GM12878 (cell line): Measurements from ENCODE around the gene DNAH2. TPM values are rescaled to one million over a fixed set of nuclear protein-coding genes. Genes with fewer than 3 reads are reported as not detected.

ENCODE experiments used
- ATAC-seq: fragments of 200-7000 bp; cut with Tn5 transposase; 3 replicates; pipeline ENCODE4 v1.9.1; 2020; ENCODE audit warnings: mild to moderate bottlenecking, moderate library complexity
- BruUV-seq: library from RNA; stranded (reverse); fragments of 400-500 nt; replicated peaks from 2 replicates; lab custom pipeline; 2021; lab: Mats Ljungman, UMichigan
- CTCF ChIA-PET: fragments of 300-600 bp; sonication (Branson Sonifier 250); formaldehyde crosslinking; extraction: SDS; loops from one replicate; lab custom pipeline; 2021; ENCODE audit warnings: inconsistent platforms; lab: Yijun Ruan, JAX
- POLR2A ChIA-PET: fragments of 350-600 bp; formaldehyde crosslinking; extraction: SDS; loops from one replicate; lab custom pipeline; 2021; ENCODE audit warnings: inconsistent platforms; lab: Charles Lee
- RAD21 ChIA-PET: fragments of 300-600 bp; sonication (Branson Sonifier 250); formaldehyde crosslinking; loops from one replicate; lab custom pipeline; 2023; ENCODE audit warnings: antibody characterized with exemption; ENCODE audit not compliant: unreplicated experiment; lab: Charles Lee
- SMC1A ChIA-PET: fragments of 300-600 bp; sonication (Branson Sonifier 250); formaldehyde crosslinking; loops from one replicate; lab custom pipeline; 2023; ENCODE audit not compliant: unreplicated experiment, uncharacterized antibody; lab: Charles Lee
- DNase-seq: peaks from one replicate; pipeline ENCODE4 v3.0.0-alpha.2; 2011; ENCODE audit warnings: low read depth, low spot score
- FAIRE-seq: peaks from 3 replicates; lab custom pipeline; 2011; peaks lifted over from hg19 to GRCh38; lab: Jason Lieb, UNC
- H2AFZ ChIP-seq: 2 replicates; pipeline ENCODE4 v1.6.0; 2011; ENCODE audit warnings: low read depth, low read length, control low read depth; ENCODE audit not compliant: control insufficient read depth
- H3K27ac ChIP-seq: 2 replicates; pipeline ENCODE4 v1.5.1; 2011; ENCODE audit warnings: control low read depth; ENCODE audit not compliant: control insufficient read depth, insufficient read depth
- H3K27me3 ChIP-seq, 2 experiments: replicated peaks in 1 of 2; 2 replicates each; pipeline versions ENCODE4 v1.6.0 to v1.6.1; 2011; ENCODE audit warnings: low read length in 1 of 2; ENCODE audit not compliant: control insufficient read depth in 2 of 2, insufficient read depth in 2 of 2
- H3K36me3 ChIP-seq, 2 experiments: 2 replicates each; pipeline ENCODE4 v1.5.1; 2011; ENCODE audit warnings: low read length in 1 of 2; ENCODE audit not compliant: control insufficient read depth in 2 of 2, insufficient read depth in 2 of 2
- H3K4me1 ChIP-seq: 2 replicates; pipeline ENCODE4 v1.6.1; 2011; ENCODE audit warnings: mild to moderate bottlenecking, low read length, moderate library complexity, mixed read lengths; ENCODE audit not compliant: control insufficient read depth, insufficient read depth
- H3K4me2 ChIP-seq: 2 replicates; pipeline ENCODE4 v1.6.0; 2011; ENCODE audit warnings: control low read depth; ENCODE audit not compliant: control insufficient read depth, insufficient read depth
- H3K4me3 ChIP-seq: fragments of 200-600 bp; sonication (generic); 2 replicates; pipeline ENCODE4 v1.5.1; 2016
- H3K79me2 ChIP-seq: 2 replicates; pipeline ENCODE4 v1.6.0; 2011; ENCODE audit warnings: low read length; ENCODE audit not compliant: control insufficient read depth, insufficient read depth
- H3K9ac ChIP-seq: 2 replicates; pipeline ENCODE4 v1.8.0; 2011; ENCODE audit warnings: low read length, control low read depth, mixed read lengths; ENCODE audit not compliant: control insufficient read depth, insufficient read depth
- H3K9me3 ChIP-seq: replicated peaks from 3 replicates; pipeline ENCODE4 v1.5.1; 2011; ENCODE audit warnings: mild to moderate bottlenecking, low read length; ENCODE audit not compliant: control insufficient read depth, insufficient read depth
- H4K20me1 ChIP-seq: 2 replicates; pipeline ENCODE4 v1.6.0; 2011; ENCODE audit not compliant: control insufficient read depth, insufficient read depth
- ATF3 ChIP-seq: IDR thresholded peaks from 2 replicates; pipeline ENCODE4 v1.6.1; 2011; ENCODE audit warnings: low read depth, mild to moderate bottlenecking, low read length, moderate library complexity, borderline replicate concordance; ENCODE audit errors: extremely low read depth
- BCL11A ChIP-seq: IDR thresholded peaks from 2 replicates; pipeline ENCODE4 v1.6.1; 2011; ENCODE audit warnings: low read depth, low read length
- BHLHE40 ChIP-seq, 2 experiments: fragments of 450-650 bp in 1 of 2; IDR thresholded peaks; 2 replicates each; pipeline ENCODE4 v1.6.1; 2011 to 2017; ENCODE audit warnings: low read depth in 2 of 2, borderline replicate concordance in 1 of 2, improper control_type of control experiment in 1 of 2, low read length in 1 of 2, mild to moderate bottlenecking in 1 of 2
- CEBPB ChIP-seq, 2 experiments: fragments of 150-350 bp in 1 of 2; IDR thresholded peaks; 2 replicates each; pipeline ENCODE4 v1.6.1; 2012 to 2014; ENCODE audit warnings: low read depth in 2 of 2, low read length in 2 of 2, borderline replicate concordance in 1 of 2, inconsistent platforms in 1 of 2
- CHD2 ChIP-seq: IDR thresholded peaks from 2 replicates; pipeline ENCODE4 v1.6.1; 2011; ENCODE audit warnings: low read depth, low read length, improper control_type of control experiment, borderline replicate concordance
- EP300 ChIP-seq, 2 experiments: fragments of 150-350 bp in 1 of 2; IDR thresholded peaks; 2 replicates each; pipeline ENCODE4 v1.6.1; 2011 to 2012; ENCODE audit warnings: low read depth in 2 of 2, low read length in 2 of 2, borderline replicate concordance in 1 of 2, improper control_type of control experiment in 1 of 2, inconsistent platforms in 1 of 2; ENCODE audit not compliant: control insufficient read depth in 1 of 2
- MLLT1 ChIP-seq: fragments of 450-650 bp; IDR thresholded peaks from 2 replicates; pipeline ENCODE4 v1.6.1; 2016; ENCODE audit warnings: mild to moderate bottlenecking
- NR2C2 ChIP-seq: IDR thresholded peaks from 2 replicates; pipeline ENCODE4 v1.6.1; 2011; ENCODE audit warnings: borderline replicate concordance, low read depth; ENCODE audit not compliant: control insufficient read depth, insufficient read length
- NRF1 ChIP-seq: conservative IDR thresholded peaks from 2 replicates; pipeline ENCODE4 v1.6.1; 2011; ENCODE audit warnings: mild to moderate bottlenecking, low read depth, low read length, improper control_type of control experiment
- PAX8 ChIP-seq: fragments of 450-650 bp; IDR thresholded peaks from 2 replicates; pipeline ENCODE4 v1.6.1; 2017; ENCODE audit warnings: mild to moderate bottlenecking, moderate library complexity
- POLR2A ChIP-seq: IDR thresholded peaks from 2 replicates; pipeline ENCODE4 v1.6.1; 2011; ENCODE audit warnings: low read depth, mild to moderate bottlenecking, low read length
- POLR2AphosphoS5 ChIP-seq: IDR thresholded peaks from 2 replicates; pipeline ENCODE4 v1.6.1; 2011; ENCODE audit warnings: mild to moderate bottlenecking, low read length, inconsistent platforms
- RELA ChIP-seq: fragments of 450-650 bp; IDR thresholded peaks from 2 replicates; pipeline ENCODE4 v1.8.0; 2014; ENCODE audit warnings: borderline replicate concordance; ENCODE audit not compliant: partially characterized antibody
- RUNX3 ChIP-seq: IDR thresholded peaks from 2 replicates; pipeline ENCODE4 v1.6.1; 2012; ENCODE audit warnings: low read length, inconsistent platforms
- SP1 ChIP-seq: IDR thresholded peaks from one replicate; pipeline ENCODE4 v1.6.1; 2011; ENCODE audit warnings: low read depth, low read length
- ZNF207 ChIP-seq: fragments of 450-650 bp; IDR thresholded peaks from 2 replicates; pipeline ENCODE4 v1.6.1; 2014; ENCODE audit warnings: antibody characterized with exemption, mild to moderate bottlenecking, borderline replicate concordance
- ZNF24 ChIP-seq: fragments of 450-650 bp; IDR thresholded peaks from 2 replicates; pipeline ENCODE4 v1.6.1; 2017; ENCODE audit warnings: antibody characterized with exemption, mild to moderate bottlenecking
- ZZZ3 ChIP-seq: IDR thresholded peaks from 2 replicates; pipeline ENCODE4 v1.6.1; 2011; ENCODE audit warnings: low read depth; ENCODE audit not compliant: control insufficient read depth, insufficient read length
- WGBS: methylation state at CpG from one replicate; pipeline ENCODE4 v1.1.6; 2016; ENCODE audit warnings: low lambda C conversion rate; ENCODE audit not compliant: insufficient replicate concordance, insufficient coverage; ENCODE audit errors: missing lambda C conversion rate; 5-methylcytosine and 5-hydroxymethylcytosine counted together
- in situ Hi-C: fragments of 300-500 bp; cut with MboI; formaldehyde crosslinking; loops from 9 replicates; pipeline ENCODE4 v1.14.3; 2018; ENCODE audit warnings: mixed read lengths
- intact Hi-C: fragments of 100-400 bp; cut with micrococcal nuclease; formaldehyde crosslinking; loops from one replicate; pipeline ENCODE4 v1.14.2; 2022; ENCODE audit not compliant: unreplicated experiment
- polyA plus RNA-seq, 11 experiments: library from polyadenylated mRNA; depleted of rRNA in 4 of 11; unstranded in 6 of 11; stranded (reverse) in 5 of 11; fragments of >200 nt; fragmentation: Nextera tagmentation in 4 of 11; fragmentation: Illumina TruSeq in 1 of 11; extraction: Ambion mirVana in 4 of 11; extraction: Trizol in 1 of 11; gene quantifications; 1 replicate in 1 of 11; 2 replicates in 10 of 11; pipeline versions ENCODE4 v1.2.1 to v1.2.3, GENCODE V29; 2011 to 2016; ENCODE audit warnings: inconsistent platforms in 2 of 11, missing spikeins in 2 of 11, low read depth in 1 of 11
- total RNA-seq, 4 experiments: library from RNA; depleted of rRNA in 3 of 4; stranded (reverse); fragments of >200 nt in 3 of 4; fragmentation: Illumina TruSeq in 1 of 4; extraction: Trizol in 1 of 4; gene quantifications; 2 replicates each; pipeline versions ENCODE4 v1.2.1 to v1.2.3, GENCODE V29; 2013 to 2021

The DNAH2 gene
- total and polyA plus RNA-seq, 10 of the 15 experiments (the other 5 are each of a cell fraction or from before 2014, with no cell fraction given) = not detected

- TF ChIP-seq CEBPB (IDR thresholded peaks at IDR 0.05; ENCODE audit: borderline replicate concordance in 1 of 2, low read depth in 2 of 2, low read length in 2 of 2) = no peak
- no peak for TF ChIP-seq PAX8
- peak; percentile 75 for TF ChIP-seq CHD2
- TF ChIP-seq RELA = peak; percentile 54
These were observed 117.6 kb downstream of the DNAH2 start (continued) for GRCh38 chr17:7834957-7835813.

DNA sequence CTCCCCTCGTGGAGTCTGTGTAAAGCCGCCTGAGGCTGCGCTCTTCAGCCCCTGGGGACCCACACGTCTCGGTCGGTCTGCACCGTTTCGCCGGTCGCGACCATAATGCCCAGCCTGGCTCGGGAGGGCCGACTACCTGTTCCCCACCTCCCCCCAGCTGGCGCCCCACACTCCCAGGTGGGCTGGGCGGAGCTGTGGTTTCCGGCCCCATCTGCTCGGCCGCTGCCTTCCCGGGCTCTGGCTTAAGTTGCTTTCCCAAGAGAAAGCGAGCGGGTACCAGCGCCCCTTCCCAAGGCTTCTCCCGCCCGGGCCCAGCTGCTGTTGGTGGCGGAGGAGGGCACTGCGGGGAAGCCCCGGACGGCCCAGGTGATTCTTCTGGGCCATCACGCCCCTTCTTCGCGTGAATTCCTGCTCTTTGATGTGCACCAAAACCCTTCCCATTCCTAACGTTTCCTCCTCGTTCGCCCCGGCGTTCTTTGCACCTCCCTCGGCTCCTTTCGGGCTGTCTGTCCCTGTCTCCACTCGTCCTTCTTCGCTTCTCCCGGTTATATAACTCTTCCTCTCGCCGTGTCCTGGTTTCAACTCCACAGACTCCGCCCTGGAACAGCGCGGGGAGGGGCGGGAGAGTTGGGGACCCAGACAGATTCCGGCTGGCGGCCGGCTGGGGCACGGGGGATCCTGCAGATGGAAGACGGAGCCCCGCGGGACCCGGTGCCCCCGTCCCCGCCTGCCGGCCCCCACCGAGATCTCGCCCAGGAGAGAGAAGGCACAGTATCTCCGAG, 118.5 kb downstream of the DNAH2 start:
- peak overlapping the region; percentile 100 for H3K4me3 ChIP-seq
- WGBS = 1% methylated on average over 57 of the region's 61 CpGs
- H3K27me3 ChIP-seq = peaks cover 0 to 1% of the 10 kb centered on the region in 2 experiments; a peak in 1 of 4 replicates
- H4K20me1 ChIP-seq = no peaks in the 10 kb centered on the region; the same call in 1 of the 2 replicates
- ChIA-PET SMC1A (interaction anchor here (1.2 to 3.3 kb wide), 7 partner anchors 9 to 96 kb away, joined by 4 to 22 read pairs (median 7); partner anchors contain the start of genes CNTROB, NAA38 and TRAPPC1), POLR2A (interaction anchor here (0.7 to 4.9 kb wide), 7 partner anchors 8 to 459 kb away, joined by 4 to 49 read pairs (median 8); partner anchors contain the start of genes CYB5D1, NAA38 and SLC25A35), RAD21 (interaction anchor here (1.0 to 5.4 kb wide), 6 partner anchors 8 to 92 kb away, joined by 3 to 44 read pairs (median 16); partner anchors contain the start of genes CYB5D1, NAA38 and TMEM88), CTCF (interaction anchor here (0.9 to 5.9 kb wide), 12 partner anchors 10 to 224 kb away, joined by 3 to 57 read pairs (median 6); partner anchors contain the start of genes CYB5D1, NAA38, TP53 and TRAPPC1)
- peak overlapping the region; percentile 81 for H3K9ac ChIP-seq
- H2AFZ ChIP-seq = peak overlapping the region; percentile 56
- BruUV-seq = no TSS peak
- H3K79me2 ChIP-seq = peaks cover 36% of the 10 kb centered on the region
- H3K4me1 ChIP-seq = peaks cover 26% of the 10 kb centered on the region
- DNase-seq = no peak
- peak; percentile 49 for ATAC-seq
- H3K27ac ChIP-seq = peak overlapping the region; percentile 76
- H3K9me3 ChIP-seq = no peaks in the 10 kb centered on the region
- intact Hi-C loops (loop anchor here (1.0 kb wide), 2 partner anchors 8 to 15 kb away; no protein-coding TSS in a partner anchor), in situ Hi-C loops (no loop called here)
- no peak for FAIRE-seq
- peak overlapping the region; percentile 98 for H3K4me2 ChIP-seq
- peaks cover 0 to 5% of the 10 kb centered on the region in 2 experiments; a peak in 1 of 4 replicates for H3K36me3 ChIP-seq
- TF ChIP-seq RUNX3 = no peak
- TF ChIP-seq EP300 (IDR thresholded peaks at IDR 0.05; ENCODE audit: borderline replicate concordance in 1 of 2, control insufficient read depth in 1 of 2, low read depth in 2 of 2, low read length in 2 of 2) = 0 out of 4 replicates have a peak, but pooled peaks of 1 of the 2 experiments have one; percentile 4
- no peak for TF ChIP-seq ZNF24
- no peak; the same call in 1 of the 2 replicates for TF ChIP-seq ZNF207
- TF ChIP-seq BCL11A = no peak
- TF ChIP-seq MLLT1 = peak; percentile 57
- no peak for TF ChIP-seq ZZZ3
- no peak for TF ChIP-seq SP1
- TF ChIP-seq ATF3 = no peak
- no peak for TF ChIP-seq NR2C2
- no peak for TF ChIP-seq BHLHE40 (IDR thresholded peaks at IDR 0.05; ENCODE audit: borderline replicate concordance in 1 of 2, low read depth in 2 of 2, low read length in 1 of 2)
- no peak for TF ChIP-seq NRF1
- peak; percentile 65 for TF ChIP-seq POLR2A
- TF ChIP-seq POLR2AphosphoS5 = no peak
